Measurements from ENCODE around the gene KDM4C. TPM values are rescaled to one million over a fixed set of nuclear protein-coding genes. Genes with fewer than 3 reads are reported as not detected.

Gene KDM4C
- total and polyA plus RNA-seq, 2 of the 8 experiments (the other 6 are each of a cell fraction or from before 2014, with no cell fraction given): 13.0 to 26.1 TPM

DNA sequence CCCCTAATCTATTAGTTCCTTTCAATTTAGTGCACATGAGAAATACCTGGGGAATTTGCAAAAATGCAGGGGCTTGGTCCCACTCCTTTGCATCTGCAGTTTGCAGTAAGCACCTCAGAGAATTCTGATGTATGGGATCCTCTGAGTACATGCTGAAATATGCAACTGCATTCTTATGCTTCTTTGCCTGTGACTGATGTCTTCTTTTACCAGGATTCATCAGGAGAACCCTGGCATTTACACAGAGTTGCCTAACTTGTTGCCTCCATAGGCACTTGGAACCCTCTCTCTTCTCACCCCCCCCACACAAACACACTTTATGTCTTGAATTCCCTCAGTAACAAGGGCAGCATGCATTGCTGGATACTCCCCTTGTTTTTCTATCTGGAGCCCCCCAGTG lies 173.1 kb downstream of the KDM4C start:
- Histone ChIP-seq H3K4me2 (ENCODE audit: insufficient read depth in 1 of 2, low read depth in 2 of 2, low read length in 2 of 2) (no peak overlapping the region), H4K5ac (ENCODE audit: insufficient read length, low read depth, low read length) (no peak overlapping the region), H2BK12ac (ENCODE audit: low read depth, low read length) (no peak overlapping the region), H3K79me2 (ENCODE audit: control insufficient read depth in 1 of 2, insufficient read depth in 2 of 2, low read length in 2 of 2) (0 out of 4 replicates have a peak, but pooled peaks cover 0 to 4% of the 10 kb centered on the region in 2 experiments), H3K9me3 (ENCODE audit: insufficient read depth in 2 of 2, low read depth in 1 of 2, low read length in 1 of 2) (no peaks in the 10 kb centered on the region), H3K23me2 (ENCODE audit: low read depth, low read length) (no peaks in the 10 kb centered on the region), H3K14ac (ENCODE audit: insufficient read length) (no peak overlapping the region), H3K18ac (ENCODE audit: extremely low read depth, low read length) (no peak overlapping the region), H2AK5ac (ENCODE audit: low read depth, low read length) (no peak overlapping the region), H2BK5ac (ENCODE audit: low read depth, low read length) (no peak overlapping the region), H2BK120ac (replicated peaks; ENCODE audit: low read depth, low read length) (no peak overlapping the region), H4K91ac (replicated peaks; ENCODE audit: insufficient read length, low read length) (no peak overlapping the region), H2BK15ac (ENCODE audit: low read length) (no peak overlapping the region), H3K27me3 (replicated peaks in 1 of 4; ENCODE audit: control insufficient read depth in 3 of 4, extremely low read depth in 1 of 4, insufficient read depth in 3 of 4, low read length in 3 of 4) (no peaks in the 10 kb centered on the region), H3K4ac (replicated peaks; ENCODE audit: insufficient read length, low read depth, low read length) (no peak overlapping the region), H4K20me1 (replicated peaks in 1 of 2; ENCODE audit: control insufficient read depth in 1 of 2, insufficient read depth in 2 of 2, low read length in 2 of 2) (no peaks in the 10 kb centered on the region), H3K79me1 (ENCODE audit: low read depth, low read length) (no peaks in the 10 kb centered on the region; the same call in 1 of the 2 replicates), H3K23ac (ENCODE audit: insufficient read length) (no peak overlapping the region), H3K4me3 (ENCODE audit: extremely low read depth in 1 of 4, insufficient read depth in 2 of 4, low read depth in 3 of 4, low read length in 4 of 4) (no peak overlapping the region), H2AFZ (ENCODE audit: low read length) (no peak overlapping the region), H3K4me1 (replicated peaks in 1 of 4; ENCODE audit: control insufficient read depth in 3 of 4, insufficient read depth in 4 of 4, low read length in 3 of 4) (no peaks in the 10 kb centered on the region), H3K56ac (replicated peaks; ENCODE audit: insufficient read length, low read depth, low read length) (no peak overlapping the region), H3K36me3 (ENCODE audit: control insufficient read depth in 2 of 4, insufficient read depth in 4 of 4, low read length in 3 of 4) (no peaks in the 10 kb centered on the region), H4K8ac (ENCODE audit: extremely low read depth, insufficient read depth, low read length) (no peak overlapping the region), H2BK20ac (ENCODE audit: low read length) (no peak overlapping the region), H3K27ac (ENCODE audit: low read depth, low read length) (no peak overlapping the region), H3K9ac (replicated peaks in 1 of 4; ENCODE audit: extremely low read depth in 1 of 4, low read depth in 3 of 4, low read length in 3 of 4) (no peak overlapping the region)
- TF ChIP-seq EP300 (IDR thresholded peaks at IDR 0.05; ENCODE audit: borderline replicate concordance in 1 of 2, low read depth in 2 of 2, low read length in 2 of 2): no peak
- no peak for TF ChIP-seq POLR2AphosphoS5 (IDR thresholded peaks at IDR 0.05; ENCODE audit: low read depth, low read length)
- no peak for TF ChIP-seq KDM4A (IDR thresholded peaks at IDR 0.05; ENCODE audit: low read depth, low read length, severe bottlenecking)
- DNase-seq (ENCODE audit: low read depth in 1 of 2, low spot score in 2 of 2): no peak
- FAIRE-seq: no peak
- POLR2A ChIA-PET (ENCODE audit: partially characterized antibody): no interaction called here
- CTCF ChIA-PET (ENCODE audit: partially characterized antibody): interaction anchor here (2.7 kb wide), 1 partner anchor 16 kb away, joined by 6 read pairs; no protein-coding TSS in a partner anchor

All from H1 (cell line).